NB4 (cell line): ENCODE data around the gene MAP3K14.
A peak's percentile ranks its signal among the peaks of the same experiment; 100 is the strongest.

Source experiments
- DNase-seq: peaks from one replicate; pipeline ENCODE4 v3.0.0; 2010; ENCODE audit warnings: low read depth
- H3K4me3 ChIP-seq: one replicate; pipeline ENCODE4 v1.5.1; 2011; ENCODE audit warnings: mild to moderate bottlenecking, low read depth, low read length, moderate library complexity
- MYC ChIP-seq: IDR thresholded peaks from 2 replicates; pipeline ENCODE4 v1.6.1; 2011; ENCODE audit warnings: low read depth, low read length
- POLR2A ChIP-seq: IDR thresholded peaks from 2 replicates; pipeline ENCODE4 v1.6.1; 2011; ENCODE audit warnings: mild to moderate bottlenecking; ENCODE audit not compliant: insufficient read length; ENCODE audit errors: extremely low read depth
- TF ChIP-seq, protein P1 (sequence below): IDR thresholded peaks from 2 replicates; pipeline ENCODE4 v1.6.1; 2011; ENCODE audit warnings: low read depth, low read length
- TF ChIP-seq, protein P2 (sequence below): IDR thresholded peaks from one replicate; pipeline ENCODE4 v1.5.1; 2012; ENCODE audit warnings: low read depth, low read length

Gene MAP3K14

DNA sequence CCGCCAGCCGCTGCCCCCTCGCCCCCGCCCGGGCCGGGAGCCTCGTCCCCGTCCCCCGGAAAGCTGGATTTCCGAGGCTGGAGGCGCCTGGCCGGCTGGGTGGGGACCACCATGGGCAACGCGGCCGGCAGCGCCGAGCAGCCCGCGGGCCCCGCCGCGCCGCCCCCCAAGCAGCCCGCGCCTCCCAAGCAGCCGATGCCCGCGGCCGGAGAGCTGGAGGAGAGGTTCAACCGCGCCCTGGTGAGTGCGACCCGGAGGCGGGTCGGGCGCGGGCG is 94.9 kb downstream of the MAP3K14 start:
- peak overlapping the region; percentile 75 for H3K4me3 ChIP-seq
- no peak for TF ChIP-seq MYC
- TF ChIP-seq, protein P1, sequence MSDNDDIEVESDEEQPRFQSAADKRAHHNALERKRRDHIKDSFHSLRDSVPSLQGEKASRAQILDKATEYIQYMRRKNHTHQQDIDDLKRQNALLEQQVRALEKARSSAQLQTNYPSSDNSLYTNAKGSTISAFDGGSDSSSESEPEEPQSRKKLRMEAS = no peak
- TF ChIP-seq, protein P2, sequence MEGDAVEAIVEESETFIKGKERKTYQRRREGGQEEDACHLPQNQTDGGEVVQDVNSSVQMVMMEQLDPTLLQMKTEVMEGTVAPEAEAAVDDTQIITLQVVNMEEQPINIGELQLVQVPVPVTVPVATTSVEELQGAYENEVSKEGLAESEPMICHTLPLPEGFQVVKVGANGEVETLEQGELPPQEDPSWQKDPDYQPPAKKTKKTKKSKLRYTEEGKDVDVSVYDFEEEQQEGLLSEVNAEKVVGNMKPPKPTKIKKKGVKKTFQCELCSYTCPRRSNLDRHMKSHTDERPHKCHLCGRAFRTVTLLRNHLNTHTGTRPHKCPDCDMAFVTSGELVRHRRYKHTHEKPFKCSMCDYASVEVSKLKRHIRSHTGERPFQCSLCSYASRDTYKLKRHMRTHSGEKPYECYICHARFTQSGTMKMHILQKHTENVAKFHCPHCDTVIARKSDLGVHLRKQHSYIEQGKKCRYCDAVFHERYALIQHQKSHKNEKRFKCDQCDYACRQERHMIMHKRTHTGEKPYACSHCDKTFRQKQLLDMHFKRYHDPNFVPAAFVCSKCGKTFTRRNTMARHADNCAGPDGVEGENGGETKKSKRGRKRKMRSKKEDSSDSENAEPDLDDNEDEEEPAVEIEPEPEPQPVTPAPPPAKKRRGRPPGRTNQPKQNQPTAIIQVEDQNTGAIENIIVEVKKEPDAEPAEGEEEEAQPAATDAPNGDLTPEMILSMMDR = no peak
- no peak for TF ChIP-seq POLR2A
- no peak for DNase-seq

DNA sequence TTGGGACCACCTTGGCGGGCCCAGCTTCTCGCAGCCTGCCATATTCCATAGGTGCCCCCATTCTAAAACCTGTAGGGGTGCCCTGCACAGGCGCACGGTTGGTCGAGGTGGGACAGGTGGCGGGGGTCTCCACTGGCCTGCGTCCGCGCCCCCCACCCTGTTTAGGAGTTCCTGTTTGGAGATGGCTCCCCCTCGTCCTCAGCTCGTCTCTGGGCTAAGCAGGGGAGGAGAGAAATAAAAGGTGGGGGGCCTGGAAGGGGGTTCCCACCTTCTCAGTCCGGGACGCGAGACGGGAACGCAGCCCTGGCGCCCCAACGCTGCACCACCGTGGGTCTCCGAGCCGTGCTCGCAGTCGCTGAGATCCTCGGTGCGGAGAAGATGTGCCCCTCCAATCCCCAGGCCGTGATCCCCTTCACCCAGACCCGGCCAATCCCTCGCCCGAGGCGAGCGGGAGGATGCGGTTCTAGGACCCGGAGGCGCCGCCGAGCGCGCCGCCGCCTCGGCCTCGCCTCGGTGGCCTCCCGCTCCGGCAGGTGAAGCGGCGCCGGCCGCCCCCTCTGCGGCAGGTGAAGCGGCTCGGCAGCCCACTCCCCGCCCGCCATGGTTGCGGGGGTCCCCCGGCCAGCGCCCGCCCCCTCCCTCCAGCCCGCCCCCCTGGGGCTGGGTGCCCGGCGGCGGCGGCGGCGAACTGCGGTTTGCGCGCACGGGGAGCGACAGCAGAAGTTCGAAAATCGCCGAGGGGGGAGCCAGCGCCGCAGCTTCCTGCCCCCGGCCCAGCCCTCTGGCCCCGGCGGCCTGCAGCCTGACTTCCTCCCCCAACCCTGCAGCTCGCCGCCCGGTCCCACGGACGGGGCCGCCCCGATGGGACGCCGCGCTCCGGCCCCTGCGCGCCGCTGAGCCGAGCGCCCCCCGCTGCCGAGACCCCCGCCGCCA is 95.5 kb downstream of the MAP3K14 start, which contains the start of gene FMNL1:
TSS of gene FMNL1 (plus strand) at position 805 of the 933 bp plus-strand sequence. CDS start 240 bp downstream, outside the sequence.
- DNase-seq = peak; percentile 87
- peak within 1 kb of the TSS; percentile 75 for H3K4me3 ChIP-seq
- TF ChIP-seq, protein P2 = no peak
- TF ChIP-seq, protein P1 = peak; percentile 43; the same call in 1 of the 2 replicates
- TF ChIP-seq MYC (peak; percentile 28; the same call in 1 of the 2 replicates), POLR2A (peak; percentile 20)

DNA sequence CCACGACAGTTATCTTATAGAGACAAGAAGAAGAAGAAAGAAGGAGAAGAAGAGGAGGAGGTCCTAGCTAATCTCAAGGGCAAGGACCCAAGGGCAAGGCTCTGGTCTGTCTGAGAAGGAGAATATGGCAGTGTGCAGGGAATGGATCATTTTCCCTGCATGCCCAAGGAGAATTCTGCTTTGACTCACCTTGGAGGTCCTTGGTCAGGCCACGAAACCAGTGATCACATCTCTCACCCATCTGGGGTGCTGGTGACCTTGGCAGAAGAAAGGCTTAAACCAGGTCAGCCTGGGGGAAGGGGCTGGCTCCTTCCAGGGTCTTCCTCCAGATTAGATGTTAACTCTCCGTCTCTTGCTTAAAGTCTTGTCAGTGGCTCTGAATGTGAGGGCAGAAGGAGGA is 96.7 kb downstream of the MAP3K14 start:
- no peak for TF ChIP-seq POLR2A
- TF ChIP-seq, protein P2 = no peak
- TF ChIP-seq, protein P1 = no peak
- no peak for TF ChIP-seq MYC
- no peak overlapping the region for H3K4me3 ChIP-seq
- DNase-seq = no peak

DNA sequence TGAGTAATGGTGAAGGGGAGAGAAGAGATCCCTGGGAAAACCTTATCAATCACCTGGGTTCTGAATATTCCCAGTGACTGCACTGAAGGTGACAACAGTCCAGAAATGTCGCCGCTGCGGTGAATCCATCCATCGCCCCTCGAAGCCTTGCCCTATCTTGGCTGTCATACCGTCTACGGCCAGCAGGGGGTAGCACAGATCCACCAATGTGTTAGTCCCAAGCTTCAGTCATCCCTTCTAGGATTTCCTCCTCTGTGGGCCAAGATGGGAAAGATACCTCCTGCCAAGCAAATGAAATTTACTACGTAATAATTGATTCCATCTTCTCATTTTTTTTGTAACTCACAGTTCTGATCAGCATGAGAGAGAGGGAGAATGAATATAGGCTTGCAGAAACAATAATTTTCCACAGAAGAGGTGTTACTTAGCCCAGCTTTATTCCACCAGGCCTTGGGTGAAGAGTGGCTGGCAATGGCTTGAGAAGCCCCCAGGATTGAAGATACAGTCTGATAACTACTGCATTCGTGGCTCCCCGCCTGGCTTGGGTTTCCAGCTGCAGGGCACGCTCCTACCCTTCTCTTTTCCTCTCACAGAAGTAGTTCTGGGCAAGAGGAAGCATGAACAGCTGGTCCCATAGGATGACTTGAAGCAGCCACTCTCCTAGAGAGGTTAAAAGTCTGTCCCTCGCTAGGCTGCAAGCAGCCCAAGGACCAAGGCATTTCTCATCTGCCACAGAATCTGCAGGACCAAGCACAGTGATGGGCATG is 97.7 kb downstream of the MAP3K14 start:
- H3K4me3 ChIP-seq = no peak overlapping the region
- TF ChIP-seq, protein P1 = peak; percentile 41; the same call in 1 of the 2 replicates
- TF ChIP-seq MYC = no peak
- no peak for TF ChIP-seq POLR2A
- TF ChIP-seq, protein P2 = peak; percentile 84
- DNase-seq = peak; percentile 81
